ENCODE results near the gene PARN.

DNA sequence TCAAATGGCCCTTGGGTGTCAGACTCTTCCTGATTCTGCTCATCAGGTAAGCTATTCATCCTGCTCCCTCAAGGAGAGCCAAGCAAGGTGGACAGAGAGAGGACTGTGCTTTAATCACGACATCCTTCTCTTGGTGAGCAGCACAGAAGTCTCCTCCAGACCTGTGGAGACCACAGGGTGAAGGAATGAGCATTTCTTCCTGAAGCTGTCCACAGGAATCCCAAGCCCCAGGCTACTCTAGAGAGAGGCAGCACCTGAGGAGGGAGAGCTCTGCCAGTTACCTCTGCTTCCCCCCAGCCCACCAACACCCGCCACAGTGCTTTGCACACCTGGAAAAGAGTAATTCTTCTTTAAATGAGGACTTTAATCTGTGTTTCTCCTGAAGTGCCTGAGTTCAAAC lies 100.0 kb downstream of the PARN start:
- TF ChIP-seq, protein P1, sequence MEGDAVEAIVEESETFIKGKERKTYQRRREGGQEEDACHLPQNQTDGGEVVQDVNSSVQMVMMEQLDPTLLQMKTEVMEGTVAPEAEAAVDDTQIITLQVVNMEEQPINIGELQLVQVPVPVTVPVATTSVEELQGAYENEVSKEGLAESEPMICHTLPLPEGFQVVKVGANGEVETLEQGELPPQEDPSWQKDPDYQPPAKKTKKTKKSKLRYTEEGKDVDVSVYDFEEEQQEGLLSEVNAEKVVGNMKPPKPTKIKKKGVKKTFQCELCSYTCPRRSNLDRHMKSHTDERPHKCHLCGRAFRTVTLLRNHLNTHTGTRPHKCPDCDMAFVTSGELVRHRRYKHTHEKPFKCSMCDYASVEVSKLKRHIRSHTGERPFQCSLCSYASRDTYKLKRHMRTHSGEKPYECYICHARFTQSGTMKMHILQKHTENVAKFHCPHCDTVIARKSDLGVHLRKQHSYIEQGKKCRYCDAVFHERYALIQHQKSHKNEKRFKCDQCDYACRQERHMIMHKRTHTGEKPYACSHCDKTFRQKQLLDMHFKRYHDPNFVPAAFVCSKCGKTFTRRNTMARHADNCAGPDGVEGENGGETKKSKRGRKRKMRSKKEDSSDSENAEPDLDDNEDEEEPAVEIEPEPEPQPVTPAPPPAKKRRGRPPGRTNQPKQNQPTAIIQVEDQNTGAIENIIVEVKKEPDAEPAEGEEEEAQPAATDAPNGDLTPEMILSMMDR (IDR thresholded peaks at IDR 0.05) = no peak
- no peak for TF ChIP-seq POLR2A (IDR thresholded peaks at IDR 0.05)
